Suprapubic skin (tissue), 4 donors: ENCODE results near the gene MSX2. TPM values are rescaled to one million over a fixed set of nuclear protein-coding genes. Genes with fewer than 3 reads are reported as not detected.

Experiments used
- DNase-seq, 2 donors: peaks; one replicate each; pipeline ENCODE4 v3.0.0-alpha.2; 2019; ENCODE audit warnings: low spot score in 2 of 2
- H3K27ac ChIP-seq: fragments of 200-600 bp; sonication (generic); one replicate; pipeline ENCODE4 v1.5.1; 2019
- H3K27me3 ChIP-seq: fragments of 200-600 bp; sonication (generic); one replicate; pipeline ENCODE4 v1.5.1; 2019
- H3K36me3 ChIP-seq: fragments of 200-600 bp; sonication (generic); one replicate; pipeline ENCODE4 v1.5.1; 2019
- H3K4me1 ChIP-seq: fragments of 200-600 bp; sonication (generic); one replicate; pipeline ENCODE4 v1.5.1; 2019
- H3K4me3 ChIP-seq: fragments of 200-600 bp; sonication (generic); one replicate; pipeline ENCODE4 v1.5.1; 2019; ENCODE audit warnings: mild to moderate bottlenecking
- H3K9me3 ChIP-seq: fragments of 200-600 bp; sonication (generic); one replicate; pipeline ENCODE4 v1.5.1; 2019
- EP300 ChIP-seq: sonication (generic); formaldehyde crosslinking; IDR thresholded peaks from one replicate; pipeline ENCODE4 v1.6.1; 2017; ENCODE audit warnings: antibody characterized with exemption
- POLR2A ChIP-seq, 2 donors: fragments of 450-650 bp; IDR thresholded peaks; one replicate each; pipeline ENCODE4 v1.6.1; 2017; ENCODE audit warnings: antibody characterized with exemption in 2 of 2, mild to moderate bottlenecking in 2 of 2, moderate library complexity in 2 of 2
- POLR2AphosphoS5 ChIP-seq, 3 donors: sonication (generic); formaldehyde crosslinking; IDR thresholded peaks; one replicate each; pipeline ENCODE4 v1.6.1; 2017; ENCODE audit warnings: antibody characterized with exemption in 3 of 3
- WGBS: methylation state at CpG from one replicate; pipeline ENCODE4 v1.1.5; 2018; 5-methylcytosine and 5-hydroxymethylcytosine counted together
- total RNA-seq, 4 donors: library from RNA; depleted of rRNA; stranded (reverse); fragments of >200 nt; gene quantifications; one replicate each; pipeline ENCODE4 v1.1.0, GENCODE V29; 2016
- TF ChIP-seq, protein P1 (sequence below), 2 donors: fragments of 200-600 bp in 1 of 2; fragments of 450-650 bp in 1 of 2; sonication (generic) in 1 of 2; IDR thresholded peaks; one replicate each; pipeline ENCODE4 v1.5.1; 2016 to 2019; ENCODE audit warnings: antibody characterized with exemption in 2 of 2, mild to moderate bottlenecking in 1 of 2, moderate library complexity in 1 of 2

MSX2 gene
- total RNA-seq, 4 donors from 2014 or later = 3.5 to 23.1 (median 9.9) TPM

- H3K27me3 ChIP-seq = peaks cover 74% of the 10 kb centered on the region
- no peak overlapping the region for H3K4me3 ChIP-seq
- H3K27ac ChIP-seq = no peak overlapping the region
- TF ChIP-seq, protein P1, sequence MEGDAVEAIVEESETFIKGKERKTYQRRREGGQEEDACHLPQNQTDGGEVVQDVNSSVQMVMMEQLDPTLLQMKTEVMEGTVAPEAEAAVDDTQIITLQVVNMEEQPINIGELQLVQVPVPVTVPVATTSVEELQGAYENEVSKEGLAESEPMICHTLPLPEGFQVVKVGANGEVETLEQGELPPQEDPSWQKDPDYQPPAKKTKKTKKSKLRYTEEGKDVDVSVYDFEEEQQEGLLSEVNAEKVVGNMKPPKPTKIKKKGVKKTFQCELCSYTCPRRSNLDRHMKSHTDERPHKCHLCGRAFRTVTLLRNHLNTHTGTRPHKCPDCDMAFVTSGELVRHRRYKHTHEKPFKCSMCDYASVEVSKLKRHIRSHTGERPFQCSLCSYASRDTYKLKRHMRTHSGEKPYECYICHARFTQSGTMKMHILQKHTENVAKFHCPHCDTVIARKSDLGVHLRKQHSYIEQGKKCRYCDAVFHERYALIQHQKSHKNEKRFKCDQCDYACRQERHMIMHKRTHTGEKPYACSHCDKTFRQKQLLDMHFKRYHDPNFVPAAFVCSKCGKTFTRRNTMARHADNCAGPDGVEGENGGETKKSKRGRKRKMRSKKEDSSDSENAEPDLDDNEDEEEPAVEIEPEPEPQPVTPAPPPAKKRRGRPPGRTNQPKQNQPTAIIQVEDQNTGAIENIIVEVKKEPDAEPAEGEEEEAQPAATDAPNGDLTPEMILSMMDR (IDR thresholded peaks at IDR 0.05) = no peak
- TF ChIP-seq POLR2A (IDR thresholded peaks at IDR 0.05) (no peak), POLR2AphosphoS5 (IDR thresholded peaks at IDR 0.05) (no peak), EP300 (no peak)
- DNase-seq = no peak
- H3K9me3 ChIP-seq = no peaks in the 10 kb centered on the region
- no peaks in the 10 kb centered on the region for H3K36me3 ChIP-seq
- no peaks in the 10 kb centered on the region for H3K4me1 ChIP-seq
Measured at GRCh38 chr5:174714751-174715150, 9.6 kb upstream of the MSX2 start.

- 73% methylated on average over 3 of the region's 3 CpGs for WGBS
- Histone ChIP-seq H3K27me3 (peaks cover 75% of the 10 kb centered on the region), H3K27ac (no peak overlapping the region)
Measured at GRCh38 chr5:174715804-174716203, 8.6 kb upstream of the MSX2 start.

GRCh38 chr5:174717826-174718455 is 6.4 kb upstream of the MSX2 start:
- peaks cover 85% of the 10 kb centered on the region for H3K27me3 ChIP-seq
- peaks cover 18% of the 10 kb centered on the region for H3K4me1 ChIP-seq
- no peak for TF ChIP-seq POLR2AphosphoS5 (IDR thresholded peaks at IDR 0.05)
- no peak for TF ChIP-seq POLR2A (IDR thresholded peaks at IDR 0.05)
- no peak for TF ChIP-seq EP300
- TF ChIP-seq, protein P1 (IDR thresholded peaks at IDR 0.05) = no peak
- no peaks in the 10 kb centered on the region for H3K36me3 ChIP-seq
- no peak overlapping the region for H3K4me3 ChIP-seq
- H3K9me3 ChIP-seq = no peaks in the 10 kb centered on the region
- WGBS = 45% methylated on average over 5 of the region's 5 CpGs
- DNase-seq = no peak
- no peak overlapping the region for H3K27ac ChIP-seq

More at GRCh38 chr5:174715804-174716203, 8.6 kb upstream of the MSX2 start:
- Histone ChIP-seq H3K4me1 (peaks cover 4% of the 10 kb centered on the region), H3K36me3 (no peaks in the 10 kb centered on the region), H3K4me3 (no peak overlapping the region), H3K9me3 (no peaks in the 10 kb centered on the region)
- DNase-seq = no peak
- TF ChIP-seq POLR2A (IDR thresholded peaks at IDR 0.05) = no peak
- no peak for TF ChIP-seq POLR2AphosphoS5 (IDR thresholded peaks at IDR 0.05)
- TF ChIP-seq EP300 = no peak
- TF ChIP-seq, protein P1 (IDR thresholded peaks at IDR 0.05) = no peak

DNA sequence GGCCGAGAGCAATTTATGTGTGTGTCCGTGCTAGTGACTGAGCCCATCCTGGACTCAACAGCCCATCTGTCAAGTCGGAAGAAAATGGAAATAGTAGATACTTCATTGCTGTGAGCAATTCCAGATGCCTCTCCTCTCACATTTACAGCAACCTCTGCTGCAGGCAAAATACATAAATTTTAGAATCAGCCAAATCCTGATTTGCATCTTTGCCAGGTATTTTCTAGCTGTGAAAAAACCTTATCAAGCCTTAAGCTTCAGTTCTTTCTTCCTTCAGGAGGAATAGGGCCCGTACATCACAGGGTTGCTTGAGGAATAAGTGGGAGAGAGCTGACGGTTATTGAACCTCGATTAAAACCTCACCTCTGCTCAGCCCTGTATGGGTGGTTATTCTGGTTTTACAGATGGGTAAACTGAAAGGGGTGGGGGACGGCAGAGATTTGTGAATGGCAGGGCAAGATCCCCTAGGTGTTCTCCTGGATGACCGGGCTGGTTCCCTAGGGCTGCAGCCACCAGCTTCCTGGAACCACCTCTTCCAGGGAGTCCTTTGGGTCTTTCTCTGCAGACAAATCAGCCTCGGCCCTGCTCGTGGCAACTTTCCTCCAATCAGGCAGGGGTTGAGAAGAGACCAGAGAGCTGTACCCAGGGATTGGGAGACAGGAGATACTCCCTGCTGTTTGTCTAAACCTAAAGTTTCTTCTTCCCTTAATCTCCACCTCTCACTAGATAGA is 5.3 kb upstream of the MSX2 start:
- no peaks in the 10 kb centered on the region for H3K36me3 ChIP-seq
- peaks cover 82% of the 10 kb centered on the region for H3K27me3 ChIP-seq
- no peak for DNase-seq
- H3K27ac ChIP-seq = no peak overlapping the region
- H3K4me3 ChIP-seq = no peak overlapping the region
- no peaks in the 10 kb centered on the region for H3K9me3 ChIP-seq
- peaks cover 28% of the 10 kb centered on the region for H3K4me1 ChIP-seq
- no peak for TF ChIP-seq POLR2AphosphoS5 (IDR thresholded peaks at IDR 0.05)
- no peak for TF ChIP-seq POLR2A (IDR thresholded peaks at IDR 0.05)
- no peak for TF ChIP-seq EP300
- TF ChIP-seq, protein P1 (IDR thresholded peaks at IDR 0.05) = no peak
- WGBS = 39% methylated on average over 10 of the region's 10 CpGs

DNA sequence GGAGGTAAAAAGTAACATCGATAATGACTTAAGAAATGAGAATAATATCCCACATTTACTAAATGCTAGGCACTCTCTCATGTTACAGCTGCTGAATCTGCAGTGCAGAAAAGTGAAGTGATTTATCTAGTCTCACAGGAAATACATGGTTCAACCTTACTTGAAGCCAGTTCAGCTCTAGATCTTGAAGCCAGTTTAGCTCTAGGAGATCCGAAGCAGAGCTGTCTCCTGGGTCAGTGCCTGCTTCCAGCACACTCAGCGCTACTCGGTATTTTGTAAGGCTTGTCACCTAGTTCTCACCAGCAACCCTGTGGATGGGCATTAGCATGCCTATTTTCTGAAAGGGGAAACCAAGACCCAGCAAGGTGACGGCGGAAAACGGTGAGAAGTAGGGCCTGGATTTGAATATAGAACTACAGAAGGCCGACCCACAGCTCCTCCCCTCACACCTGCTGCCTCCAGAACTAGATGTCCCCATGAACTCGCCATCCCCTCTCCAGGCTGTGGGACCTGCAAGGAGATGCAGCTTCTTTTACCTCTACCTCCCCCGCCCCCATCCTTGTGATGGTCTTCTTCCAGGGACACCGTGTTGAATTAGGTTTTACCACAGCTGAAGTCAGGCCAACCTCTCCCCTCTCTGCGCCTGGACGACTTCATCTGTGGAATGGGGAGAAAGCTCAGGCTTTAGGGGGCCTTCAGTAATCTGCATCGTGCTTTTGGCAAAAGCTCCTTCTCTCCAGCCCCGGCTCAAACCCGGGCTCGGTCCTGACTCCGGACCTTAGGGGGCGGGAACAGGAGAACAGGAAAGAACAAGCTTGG is 4.4 kb upstream of the MSX2 start:
- DNase-seq = no peak
- no peaks in the 10 kb centered on the region for H3K36me3 ChIP-seq
- 46% methylated on average over 16 of the region's 19 CpGs for WGBS
- peaks cover 29% of the 10 kb centered on the region for H3K4me1 ChIP-seq
- no peaks in the 10 kb centered on the region for H3K9me3 ChIP-seq
- H3K27ac ChIP-seq = no peak overlapping the region
- TF ChIP-seq POLR2AphosphoS5 (IDR thresholded peaks at IDR 0.05) = no peak
- TF ChIP-seq EP300 = no peak
- TF ChIP-seq, protein P1 (IDR thresholded peaks at IDR 0.05) = no peak
- TF ChIP-seq POLR2A (IDR thresholded peaks at IDR 0.05) = no peak
- H3K27me3 ChIP-seq = peaks cover 85% of the 10 kb centered on the region
- no peak overlapping the region for H3K4me3 ChIP-seq
